OCI-LY7 (cell line): Measurements from ENCODE around the gene LTO1. TPM values are rescaled to one million over a fixed set of nuclear protein-coding genes. Genes with fewer than 3 reads are reported as not detected.
A peak's percentile ranks its signal among the peaks of the same experiment; 100 is the strongest.

Experiments
- BruUV-seq: library from RNA; stranded (reverse); fragments of 400-500 nt; replicated peaks from 2 replicates; lab custom pipeline; 2021; lab: Mats Ljungman, UMichigan
- CTCF ChIA-PET: fragments of 300-600 bp; sonication (Branson Sonifier 250); formaldehyde crosslinking; loops from one replicate; lab custom pipeline; 2022; ENCODE audit warnings: antibody characterized with exemption; ENCODE audit not compliant: unreplicated experiment; lab: Charles Lee
- POLR2A ChIA-PET: fragments of 300-600 bp; sonication (Branson Sonifier 250); formaldehyde crosslinking; loops from one replicate; lab custom pipeline; 2022; ENCODE audit warnings: antibody characterized with exemption; lab: Charles Lee
- DNase-seq: peaks from one replicate; pipeline ENCODE4 v3.0.0-alpha.2; 2015; ENCODE audit warnings: low spot score
- H2AFZ ChIP-seq: fragments of 200-600 bp; sonication (generic), shearing (Covaris generic); 2 replicates; pipeline ENCODE4 v1.6.1; 2014; ENCODE audit warnings: mild to moderate bottlenecking, antibody characterized with exemption, low read length, moderate library complexity
- H3K27ac ChIP-seq: fragments of 200-600 bp; sonication (generic); 2 replicates; pipeline ENCODE4 v1.5.1; 2014; ENCODE audit warnings: mixed run types, low read depth, mild to moderate bottlenecking, moderate library complexity, low read length, inconsistent platforms; ENCODE audit not compliant: poor library complexity, severe bottlenecking
- H3K36me3 ChIP-seq: fragments of 200-600 bp; sonication (generic); 2 replicates; pipeline ENCODE4 v1.6.1; 2014; ENCODE audit warnings: mild to moderate bottlenecking, antibody characterized with exemption, low read length, moderate library complexity, mixed read lengths; ENCODE audit not compliant: insufficient read depth
- H3K4me1 ChIP-seq: fragments of 200-600 bp; sonication (generic); 2 replicates; pipeline ENCODE4 v1.5.1; 2014; ENCODE audit warnings: mild to moderate bottlenecking, low read length; ENCODE audit not compliant: insufficient read depth, poor library complexity, severe bottlenecking
- H3K4me2 ChIP-seq: fragments of 200-600 bp; sonication (generic); 2 replicates; pipeline ENCODE4 v1.6.1; 2014; ENCODE audit warnings: mild to moderate bottlenecking, low read length
- H3K4me3 ChIP-seq: fragments of 200-600 bp; sonication (generic); 2 replicates; pipeline ENCODE4 v1.5.1; 2014; ENCODE audit warnings: mild to moderate bottlenecking, low read depth, low read length; ENCODE audit not compliant: poor library complexity, severe bottlenecking
- H3K79me2 ChIP-seq: fragments of 200-600 bp; sonication (generic); 2 replicates; pipeline ENCODE4 v1.6.1; 2016; ENCODE audit warnings: low read depth, mild to moderate bottlenecking, low read length, moderate library complexity, mixed read lengths; ENCODE audit not compliant: insufficient read depth
- H3K9me2 ChIP-seq: fragments of 200-600 bp; sonication (generic); 2 replicates; pipeline ENCODE4 v1.6.1; 2016; ENCODE audit warnings: mild to moderate bottlenecking, low read length, mixed read lengths; ENCODE audit not compliant: insufficient read depth
- H3K9me3 ChIP-seq: fragments of 200-600 bp; sonication (generic); 2 replicates; pipeline ENCODE4 v1.6.1; 2014; ENCODE audit warnings: mild to moderate bottlenecking, mixed run types, low read length, mixed read lengths
- H4K20me1 ChIP-seq: fragments of 200-600 bp; sonication (generic); 2 replicates; pipeline ENCODE4 v1.6.1; 2014; ENCODE audit warnings: mild to moderate bottlenecking, antibody characterized with exemption, low read length, moderate library complexity, mixed read lengths; ENCODE audit not compliant: insufficient read depth
- EZH2phosphoT487 ChIP-seq: fragments of 200-600 bp; sonication (generic); IDR thresholded peaks from 2 replicates; pipeline ENCODE4 v1.6.1; 2018; ENCODE audit warnings: low read depth, borderline replicate concordance, mild to moderate bottlenecking, mixed run types, antibody characterized with exemption, low read length, moderate library complexity, mixed read lengths
- intact Hi-C: fragments of 100-400 bp; cut with micrococcal nuclease; formaldehyde crosslinking; loops from one replicate; pipeline ENCODE4 v1.10.0; 2022; ENCODE audit not compliant: unreplicated experiment
- total RNA-seq, 2 experiments: library from RNA; depleted of rRNA in 1 of 2; stranded (reverse); fragments of >200 nt in 1 of 2; shearing (Covaris generic) in 1 of 2; gene quantifications; 2 replicates each; pipeline ENCODE4 v1.2.3, GENCODE V29; 2014 to 2022
- TF ChIP-seq, protein P1 (sequence below): fragments of 200-600 bp; sonication (generic); conservative IDR thresholded peaks from 2 replicates; pipeline ENCODE4 v1.5.1; 2014; ENCODE audit warnings: mild to moderate bottlenecking, antibody characterized with exemption, low read length, moderate library complexity, mixed read lengths

Gene LTO1
- total RNA-seq, 2 experiments from 2014 or later, result 28.8 to 35.9 TPM

DNA sequence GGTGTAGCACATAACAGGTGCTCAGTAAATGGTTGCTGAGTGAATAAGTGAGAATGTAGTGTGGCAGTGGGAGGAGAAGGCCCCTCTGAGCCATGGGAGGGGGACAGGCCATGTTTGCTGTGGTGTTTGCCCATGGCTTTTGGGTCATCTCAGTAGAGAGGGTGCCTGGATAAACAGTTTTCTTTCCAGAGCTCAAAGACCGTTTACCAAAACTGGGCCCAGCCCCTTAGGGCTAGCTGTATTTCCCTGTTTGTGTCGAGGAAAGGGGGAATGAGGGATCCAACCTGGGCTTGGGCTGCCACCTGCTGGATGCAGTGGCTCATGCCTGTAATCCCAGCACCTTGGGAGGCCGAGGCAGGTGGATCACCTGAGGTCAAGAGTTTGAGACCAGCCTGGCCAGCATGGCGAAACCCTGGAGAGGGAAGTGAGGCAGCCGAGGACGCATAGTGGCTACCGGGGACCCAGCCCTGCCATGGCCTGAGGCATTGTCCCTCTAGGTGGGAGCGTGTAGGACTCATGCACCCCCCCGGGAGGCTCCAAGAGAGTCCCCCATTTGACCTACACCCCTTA is 8.7 kb upstream of the LTO1 start:
- CTCF ChIA-PET, result no interaction called here
- no peaks in the 10 kb centered on the region for H3K9me3 ChIP-seq
- no peaks in the 10 kb centered on the region for H3K4me1 ChIP-seq
- DNase-seq, result peak; percentile 10
- H3K4me2 ChIP-seq, result no peak overlapping the region
- H3K4me3 ChIP-seq, result no peak overlapping the region
- no peaks in the 10 kb centered on the region for H3K79me2 ChIP-seq
- no peaks in the 10 kb centered on the region for H3K9me2 ChIP-seq
- POLR2A ChIA-PET, result no interaction called here
- H4K20me1 ChIP-seq, result no peaks in the 10 kb centered on the region
- H2AFZ ChIP-seq, result no peak overlapping the region
- no peak for TF ChIP-seq EZH2phosphoT487
- TF ChIP-seq, protein P1, sequence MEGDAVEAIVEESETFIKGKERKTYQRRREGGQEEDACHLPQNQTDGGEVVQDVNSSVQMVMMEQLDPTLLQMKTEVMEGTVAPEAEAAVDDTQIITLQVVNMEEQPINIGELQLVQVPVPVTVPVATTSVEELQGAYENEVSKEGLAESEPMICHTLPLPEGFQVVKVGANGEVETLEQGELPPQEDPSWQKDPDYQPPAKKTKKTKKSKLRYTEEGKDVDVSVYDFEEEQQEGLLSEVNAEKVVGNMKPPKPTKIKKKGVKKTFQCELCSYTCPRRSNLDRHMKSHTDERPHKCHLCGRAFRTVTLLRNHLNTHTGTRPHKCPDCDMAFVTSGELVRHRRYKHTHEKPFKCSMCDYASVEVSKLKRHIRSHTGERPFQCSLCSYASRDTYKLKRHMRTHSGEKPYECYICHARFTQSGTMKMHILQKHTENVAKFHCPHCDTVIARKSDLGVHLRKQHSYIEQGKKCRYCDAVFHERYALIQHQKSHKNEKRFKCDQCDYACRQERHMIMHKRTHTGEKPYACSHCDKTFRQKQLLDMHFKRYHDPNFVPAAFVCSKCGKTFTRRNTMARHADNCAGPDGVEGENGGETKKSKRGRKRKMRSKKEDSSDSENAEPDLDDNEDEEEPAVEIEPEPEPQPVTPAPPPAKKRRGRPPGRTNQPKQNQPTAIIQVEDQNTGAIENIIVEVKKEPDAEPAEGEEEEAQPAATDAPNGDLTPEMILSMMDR, result peak; percentile 67
- no TSS peak for BruUV-seq
- no peak overlapping the region for H3K27ac ChIP-seq
- intact Hi-C loops, result no loop called here
- no peaks in the 10 kb centered on the region for H3K36me3 ChIP-seq

DNA sequence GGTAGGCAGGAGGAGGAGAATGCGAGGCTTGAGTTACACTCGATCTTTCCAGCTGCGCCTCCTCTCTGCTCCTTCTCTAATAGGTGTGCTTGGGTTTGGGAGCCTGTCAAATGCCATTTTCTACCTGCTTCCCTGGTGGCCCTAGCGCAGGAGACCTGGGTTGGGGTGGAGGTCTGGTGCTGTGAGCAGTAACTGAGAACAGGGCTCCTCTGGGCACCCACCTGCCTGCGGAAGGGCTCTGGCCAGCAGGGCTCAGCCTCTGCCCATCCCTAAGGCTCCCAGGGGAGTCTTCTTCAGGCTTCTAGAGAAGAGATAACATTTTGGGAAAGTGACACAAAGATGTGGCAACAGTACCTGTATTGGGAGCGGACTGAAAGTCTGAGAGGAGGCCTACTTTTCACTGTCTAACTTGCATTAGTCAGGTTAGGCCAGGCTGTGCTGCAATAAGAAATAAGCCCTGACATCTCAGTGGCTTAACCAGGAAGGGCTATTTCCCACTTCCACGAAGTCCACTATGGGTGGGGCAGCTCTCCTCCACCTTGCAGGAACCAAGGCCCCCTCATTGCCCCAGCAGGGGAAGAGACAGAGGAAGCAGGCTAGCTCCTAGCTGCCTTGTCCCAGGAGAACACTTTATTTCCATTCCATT is 7.7 kb upstream of the LTO1 start:
- ChIA-PET POLR2A (no interaction called here), CTCF (no interaction called here)
- DNase-seq, result no peak
- Histone ChIP-seq H3K27ac (no peak overlapping the region), H2AFZ (no peak overlapping the region), H3K36me3 (no peaks in the 10 kb centered on the region), H3K79me2 (no peaks in the 10 kb centered on the region), H3K9me3 (no peaks in the 10 kb centered on the region), H3K9me2 (no peaks in the 10 kb centered on the region), H3K4me2 (no peak overlapping the region), H4K20me1 (no peaks in the 10 kb centered on the region), H3K4me1 (no peaks in the 10 kb centered on the region), H3K4me3 (no peak overlapping the region)
- BruUV-seq, result no TSS peak
- intact Hi-C loops, result no loop called here
- no peak for TF ChIP-seq EZH2phosphoT487
- TF ChIP-seq, protein P1, result no peak

DNA sequence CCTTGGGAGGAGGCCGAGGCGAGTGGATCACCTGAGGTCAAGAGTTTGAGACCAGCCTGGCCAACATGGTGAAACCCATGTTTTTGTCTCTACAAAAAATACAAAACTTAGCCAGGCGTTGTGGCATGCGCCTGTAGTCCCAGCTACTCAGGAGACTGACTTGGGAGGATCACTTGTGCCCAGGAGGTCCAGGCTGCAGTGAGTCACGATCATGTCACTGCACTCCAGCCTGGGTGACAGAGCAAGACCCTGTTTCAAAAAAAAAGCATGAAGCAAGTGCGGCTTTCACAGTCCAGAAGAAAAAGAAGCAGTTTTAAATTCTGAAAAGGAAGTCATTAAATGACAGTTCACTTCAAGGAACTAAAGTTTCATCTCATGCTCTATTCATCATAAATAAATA is 7.1 kb upstream of the LTO1 start:
- Histone ChIP-seq H3K79me2 (no peaks in the 10 kb centered on the region), H3K4me1 (no peaks in the 10 kb centered on the region), H2AFZ (no peak overlapping the region), H4K20me1 (no peaks in the 10 kb centered on the region), H3K9me2 (no peaks in the 10 kb centered on the region), H3K4me3 (no peak overlapping the region), H3K9me3 (no peaks in the 10 kb centered on the region), H3K4me2 (no peak overlapping the region), H3K27ac (no peak overlapping the region), H3K36me3 (no peaks in the 10 kb centered on the region)
- BruUV-seq, result no TSS peak
- ChIA-PET POLR2A (no interaction called here), CTCF (no interaction called here)
- TF ChIP-seq EZH2phosphoT487, result no peak
- TF ChIP-seq, protein P1, result no peak
- DNase-seq, result no peak
- intact Hi-C loops, result no loop called here
